BLaER1 treated with 17β-estradiol and CSF1 and Interleukin-3, amounts not matched to agents 10 nM and 100 nM (cell line): ENCODE results near the gene IKZF2.

ENCODE experiments used
- H3K27ac ChIP-seq, 11 experiments: shearing (Covaris generic); formaldehyde crosslinking; 2 replicates each; pipeline ENCODE4 v1.8.1; 2022
- H3K27me3 ChIP-seq, 11 experiments: shearing (Covaris generic); formaldehyde crosslinking; 2 replicates each; pipeline ENCODE4 v1.8.1; 2022
- H3K36me3 ChIP-seq, 11 experiments: shearing (Covaris generic); formaldehyde crosslinking; 2 replicates each; pipeline ENCODE4 v1.8.1; 2022
- H3K4me1 ChIP-seq, 10 experiments: shearing (Covaris generic); formaldehyde crosslinking; 2 replicates each; pipeline ENCODE4 v1.8.1; 2022
- H3K4me2 ChIP-seq, 11 experiments: shearing (Covaris generic); formaldehyde crosslinking; 2 replicates each; pipeline ENCODE4 v1.8.1; 2022
- H3K4me3 ChIP-seq, 10 experiments: shearing (Covaris generic); formaldehyde crosslinking; 2 replicates each; pipeline ENCODE4 v1.8.1; 2022
- H3K9ac ChIP-seq, 11 experiments: shearing (Covaris generic); formaldehyde crosslinking; 2 replicates each; pipeline ENCODE4 v1.8.1; 2022
- H3K9me3 ChIP-seq, 11 experiments: shearing (Covaris generic); formaldehyde crosslinking; replicated peaks in 1 of 11; 2 replicates each; pipeline ENCODE4 v1.8.1; 2022
- H4K20me1 ChIP-seq, 11 experiments: shearing (Covaris generic); formaldehyde crosslinking; 2 replicates each; pipeline ENCODE4 v1.8.1; 2022
- Cebpa-rat ChIP-seq, 11 experiments: shearing (Covaris generic); IDR thresholded peaks; 2 replicates each; pipeline ENCODE4 v1.8.1; 2022

The IKZF2 gene

GRCh38 chr2:213119061-213119809, 32.2 kb downstream of the IKZF2 start:
- H4K20me1 ChIP-seq, result no peaks in the 10 kb centered on the region
- no peak overlapping the region; a peak in 2 of 22 replicates for H3K9ac ChIP-seq
- H3K4me2 ChIP-seq, result peak overlapping the region; percentile 7 to 55 (median 19); a peak in 14 of 22 replicates
- peaks cover 6 to 17% (median 13%) of the 10 kb centered on the region in 10 experiments; a peak in 11 of 20 replicates for H3K4me1 ChIP-seq
- H3K27me3 ChIP-seq, result no peaks in the 10 kb centered on the region
- no peak overlapping the region for H3K4me3 ChIP-seq
- no peak; a peak in 1 of 22 replicates for TF ChIP-seq Cebpa-rat (IDR thresholded peaks at IDR 0.05)
- H3K36me3 ChIP-seq, result no peaks in the 10 kb centered on the region
- H3K9me3 ChIP-seq, result no peaks in the 10 kb centered on the region
- H3K27ac ChIP-seq, result peak overlapping the region in 5 of 11 experiments; percentile 2 to 54 (median 23); a peak in 6 of 22 replicates

GRCh38 chr2:213108308-213108707, 43.1 kb downstream of the IKZF2 start:
- no peaks in the 10 kb centered on the region for H4K20me1 ChIP-seq
- no peak for TF ChIP-seq Cebpa-rat (IDR thresholded peaks at IDR 0.05)
- H3K4me2 ChIP-seq, result no peak overlapping the region

GRCh38 chr2:213107728-213108127, 43.7 kb downstream of the IKZF2 start:
- H3K4me3 ChIP-seq, result no peak overlapping the region

More at GRCh38 chr2:213108308-213108707, 43.1 kb downstream of the IKZF2 start:
- Histone ChIP-seq H3K27ac (no peak overlapping the region), H3K9me3 (no peaks in the 10 kb centered on the region), H3K4me3 (no peak overlapping the region), H3K27me3 (no peaks in the 10 kb centered on the region), H3K9ac (no peak overlapping the region), H3K36me3 (no peaks in the 10 kb centered on the region), H3K4me1 (no peaks in the 10 kb centered on the region)

GRCh38 chr2:213105212-213105611, 46.2 kb downstream of the IKZF2 start:
- Histone ChIP-seq H3K27me3 (no peaks in the 10 kb centered on the region), H3K4me3 (no peak overlapping the region), H3K4me2 (no peak overlapping the region), H3K9me3 (no peaks in the 10 kb centered on the region), H3K9ac (no peak overlapping the region), H4K20me1 (no peaks in the 10 kb centered on the region), H3K4me1 (no peaks in the 10 kb centered on the region), H3K27ac (no peak overlapping the region), H3K36me3 (no peaks in the 10 kb centered on the region)
- TF ChIP-seq Cebpa-rat (IDR thresholded peaks at IDR 0.05), result no peak

More at GRCh38 chr2:213107728-213108127, 43.7 kb downstream of the IKZF2 start:
- H3K27me3 ChIP-seq, result no peaks in the 10 kb centered on the region
- TF ChIP-seq Cebpa-rat (IDR thresholded peaks at IDR 0.05), result no peak
- no peaks in the 10 kb centered on the region for H3K4me1 ChIP-seq
- no peaks in the 10 kb centered on the region for H3K9me3 ChIP-seq
- no peak overlapping the region for H3K4me2 ChIP-seq
- H3K9ac ChIP-seq, result no peak overlapping the region
- no peaks in the 10 kb centered on the region for H4K20me1 ChIP-seq
- no peaks in the 10 kb centered on the region for H3K36me3 ChIP-seq
- H3K27ac ChIP-seq, result no peak overlapping the region

- Histone ChIP-seq H3K27me3 (no peaks in the 10 kb centered on the region), H4K20me1 (no peaks in the 10 kb centered on the region), H3K4me3 (no peak overlapping the region), H3K4me1 (no peaks in the 10 kb centered on the region), H3K4me2 (no peak overlapping the region), H3K9ac (no peak overlapping the region), H3K27ac (no peak overlapping the region), H3K36me3 (no peaks in the 10 kb centered on the region), H3K9me3 (no peaks in the 10 kb centered on the region)
- TF ChIP-seq Cebpa-rat (IDR thresholded peaks at IDR 0.05), result no peak
Observed at GRCh38 chr2:213104903-213105202, 46.6 kb downstream of the IKZF2 start.

GRCh38 chr2:213104092-213104902, 47.1 kb downstream of the IKZF2 start:
- Histone ChIP-seq H3K4me1 (no peaks in the 10 kb centered on the region), H3K27me3 (no peaks in the 10 kb centered on the region), H3K4me3 (no peak overlapping the region), H3K27ac (no peak overlapping the region), H4K20me1 (no peaks in the 10 kb centered on the region), H3K9ac (no peak overlapping the region), H3K4me2 (no peak overlapping the region), H3K9me3 (no peaks in the 10 kb centered on the region), H3K36me3 (no peaks in the 10 kb centered on the region)
- TF ChIP-seq Cebpa-rat (IDR thresholded peaks at IDR 0.05), result no peak

- Histone ChIP-seq H3K9me3 (no peaks in the 10 kb centered on the region), H3K9ac (no peak overlapping the region), H3K4me1 (no peaks in the 10 kb centered on the region), H3K27ac (no peak overlapping the region), H3K4me2 (no peak overlapping the region), H3K4me3 (no peak overlapping the region), H3K27me3 (no peaks in the 10 kb centered on the region), H4K20me1 (no peaks in the 10 kb centered on the region), H3K36me3 (no peaks in the 10 kb centered on the region)
- TF ChIP-seq Cebpa-rat (IDR thresholded peaks at IDR 0.05), result no peak
Observed at GRCh38 chr2:213101692-213102460, 49.5 kb downstream of the IKZF2 start.

GRCh38 chr2:213101109-213101508, 50.3 kb downstream of the IKZF2 start:
- H4K20me1 ChIP-seq, result no peaks in the 10 kb centered on the region
- no peak overlapping the region for H3K9ac ChIP-seq
- no peak overlapping the region for H3K4me2 ChIP-seq
- TF ChIP-seq Cebpa-rat (IDR thresholded peaks at IDR 0.05), result no peak
- no peak overlapping the region for H3K4me3 ChIP-seq
- H3K27ac ChIP-seq, result no peak overlapping the region
- no peaks in the 10 kb centered on the region for H3K27me3 ChIP-seq
- H3K36me3 ChIP-seq, result no peaks in the 10 kb centered on the region
- H3K9me3 ChIP-seq, result no peaks in the 10 kb centered on the region
- H3K4me1 ChIP-seq, result no peaks in the 10 kb centered on the region

- H3K27ac ChIP-seq, result no peak overlapping the region
- H3K4me1 ChIP-seq, result no peaks in the 10 kb centered on the region
- H4K20me1 ChIP-seq, result no peaks in the 10 kb centered on the region
- no peak overlapping the region for H3K4me2 ChIP-seq
- H3K4me3 ChIP-seq, result no peak overlapping the region
- no peaks in the 10 kb centered on the region for H3K9me3 ChIP-seq
- no peak for TF ChIP-seq Cebpa-rat (IDR thresholded peaks at IDR 0.05)
- no peaks in the 10 kb centered on the region for H3K27me3 ChIP-seq
- no peak overlapping the region for H3K9ac ChIP-seq
- H3K36me3 ChIP-seq, result no peaks in the 10 kb centered on the region
Observed at GRCh38 chr2:213098612-213099011, 52.8 kb downstream of the IKZF2 start.
